ENCODE measurements around the gene CCDC60.

DNA sequence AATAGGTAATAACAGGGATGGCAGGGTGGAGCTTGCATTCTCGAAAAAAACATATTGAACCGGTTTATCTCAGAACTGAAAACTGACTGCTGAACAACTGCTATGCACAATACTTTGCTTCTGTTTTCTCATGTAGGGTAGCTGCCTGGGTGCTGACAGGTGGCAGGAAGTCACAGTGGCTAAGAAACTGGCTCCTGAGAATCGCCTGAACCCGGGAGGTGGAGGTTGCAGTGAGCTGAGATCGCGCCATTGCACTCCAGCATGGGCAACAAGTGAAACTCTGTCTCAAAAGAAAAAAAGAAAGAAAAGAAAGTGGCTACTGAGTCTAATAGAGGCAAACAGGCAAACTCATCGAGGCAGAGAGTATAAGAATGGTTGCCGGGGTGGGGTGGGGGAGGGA lies 113.1 kb downstream of the CCDC60 start:
- TF ChIP-seq, protein P1, sequence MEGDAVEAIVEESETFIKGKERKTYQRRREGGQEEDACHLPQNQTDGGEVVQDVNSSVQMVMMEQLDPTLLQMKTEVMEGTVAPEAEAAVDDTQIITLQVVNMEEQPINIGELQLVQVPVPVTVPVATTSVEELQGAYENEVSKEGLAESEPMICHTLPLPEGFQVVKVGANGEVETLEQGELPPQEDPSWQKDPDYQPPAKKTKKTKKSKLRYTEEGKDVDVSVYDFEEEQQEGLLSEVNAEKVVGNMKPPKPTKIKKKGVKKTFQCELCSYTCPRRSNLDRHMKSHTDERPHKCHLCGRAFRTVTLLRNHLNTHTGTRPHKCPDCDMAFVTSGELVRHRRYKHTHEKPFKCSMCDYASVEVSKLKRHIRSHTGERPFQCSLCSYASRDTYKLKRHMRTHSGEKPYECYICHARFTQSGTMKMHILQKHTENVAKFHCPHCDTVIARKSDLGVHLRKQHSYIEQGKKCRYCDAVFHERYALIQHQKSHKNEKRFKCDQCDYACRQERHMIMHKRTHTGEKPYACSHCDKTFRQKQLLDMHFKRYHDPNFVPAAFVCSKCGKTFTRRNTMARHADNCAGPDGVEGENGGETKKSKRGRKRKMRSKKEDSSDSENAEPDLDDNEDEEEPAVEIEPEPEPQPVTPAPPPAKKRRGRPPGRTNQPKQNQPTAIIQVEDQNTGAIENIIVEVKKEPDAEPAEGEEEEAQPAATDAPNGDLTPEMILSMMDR (IDR thresholded peaks at IDR 0.05; ENCODE audit: insufficient read depth, low read length): no peak
- TF ChIP-seq, protein P2, sequence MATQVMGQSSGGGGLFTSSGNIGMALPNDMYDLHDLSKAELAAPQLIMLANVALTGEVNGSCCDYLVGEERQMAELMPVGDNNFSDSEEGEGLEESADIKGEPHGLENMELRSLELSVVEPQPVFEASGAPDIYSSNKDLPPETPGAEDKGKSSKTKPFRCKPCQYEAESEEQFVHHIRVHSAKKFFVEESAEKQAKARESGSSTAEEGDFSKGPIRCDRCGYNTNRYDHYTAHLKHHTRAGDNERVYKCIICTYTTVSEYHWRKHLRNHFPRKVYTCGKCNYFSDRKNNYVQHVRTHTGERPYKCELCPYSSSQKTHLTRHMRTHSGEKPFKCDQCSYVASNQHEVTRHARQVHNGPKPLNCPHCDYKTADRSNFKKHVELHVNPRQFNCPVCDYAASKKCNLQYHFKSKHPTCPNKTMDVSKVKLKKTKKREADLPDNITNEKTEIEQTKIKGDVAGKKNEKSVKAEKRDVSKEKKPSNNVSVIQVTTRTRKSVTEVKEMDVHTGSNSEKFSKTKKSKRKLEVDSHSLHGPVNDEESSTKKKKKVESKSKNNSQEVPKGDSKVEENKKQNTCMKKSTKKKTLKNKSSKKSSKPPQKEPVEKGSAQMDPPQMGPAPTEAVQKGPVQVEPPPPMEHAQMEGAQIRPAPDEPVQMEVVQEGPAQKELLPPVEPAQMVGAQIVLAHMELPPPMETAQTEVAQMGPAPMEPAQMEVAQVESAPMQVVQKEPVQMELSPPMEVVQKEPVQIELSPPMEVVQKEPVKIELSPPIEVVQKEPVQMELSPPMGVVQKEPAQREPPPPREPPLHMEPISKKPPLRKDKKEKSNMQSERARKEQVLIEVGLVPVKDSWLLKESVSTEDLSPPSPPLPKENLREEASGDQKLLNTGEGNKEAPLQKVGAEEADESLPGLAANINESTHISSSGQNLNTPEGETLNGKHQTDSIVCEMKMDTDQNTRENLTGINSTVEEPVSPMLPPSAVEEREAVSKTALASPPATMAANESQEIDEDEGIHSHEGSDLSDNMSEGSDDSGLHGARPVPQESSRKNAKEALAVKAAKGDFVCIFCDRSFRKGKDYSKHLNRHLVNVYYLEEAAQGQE (IDR thresholded peaks at IDR 0.05; ENCODE audit: insufficient replicate concordance, low read depth): no peak
